Measurements from ENCODE around the gene OBSCN.

The OBSCN gene

GRCh38 chr1:228205526-228206436 lies 2.1 kb upstream of the OBSCN start:
- Histone ChIP-seq H3K4me1 (ENCODE audit: insufficient read depth, low read length) (no peaks in the 10 kb centered on the region), H3K4me3 (ENCODE audit: low read length) (no peak overlapping the region), H3K36me3 (ENCODE audit: insufficient read depth, low read depth, low read length) (no peaks in the 10 kb centered on the region), H3K9me3 (ENCODE audit: insufficient read depth, low read depth, low read length) (no peaks in the 10 kb centered on the region), H3K27ac (ENCODE audit: low read length) (no peak overlapping the region), H3K9ac (ENCODE audit: low read depth, low read length) (no peak overlapping the region), H3K27me3 (ENCODE audit: insufficient read depth, low read length) (peaks cover 35% of the 10 kb centered on the region)

DNA sequence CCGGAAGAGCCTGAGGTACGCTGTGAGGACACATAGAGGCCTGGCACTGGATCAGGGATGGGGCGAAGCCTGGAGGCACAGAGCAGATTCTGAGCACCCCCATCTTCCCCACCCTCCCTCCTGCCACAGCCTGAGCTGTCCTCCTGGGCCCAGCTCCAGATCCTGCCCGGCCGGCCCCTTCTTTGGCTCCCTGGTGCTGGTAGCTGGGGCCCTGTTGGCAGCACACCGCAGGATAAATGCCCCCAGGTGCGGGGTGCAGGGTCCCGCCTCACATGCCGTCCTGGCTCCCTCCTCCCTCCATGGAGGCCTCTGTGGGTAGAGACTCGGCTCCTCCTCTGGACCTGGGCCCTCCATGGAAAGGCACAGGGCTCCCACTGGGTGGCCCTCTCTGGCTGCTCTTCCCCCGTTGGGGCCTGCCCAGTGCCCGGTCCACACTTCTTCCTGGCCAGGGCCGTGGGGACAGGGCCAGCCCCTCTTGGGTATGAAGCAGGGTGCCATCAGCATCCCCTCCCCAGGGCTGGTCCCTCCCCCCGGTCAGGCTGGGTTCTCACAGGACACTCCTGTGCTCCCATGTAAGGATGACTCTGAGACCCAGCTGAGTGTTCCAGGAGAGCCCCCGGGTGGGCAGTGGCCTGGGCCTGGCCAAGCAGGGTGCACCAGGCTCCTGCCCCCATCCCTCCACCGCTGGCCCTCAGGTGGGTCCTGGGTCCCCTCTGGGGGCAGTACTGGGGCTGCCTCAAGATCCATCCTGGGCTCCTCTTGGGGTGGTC lies 1.1 kb upstream of the OBSCN start:
- H3K36me3 ChIP-seq (ENCODE audit: insufficient read depth, low read depth, low read length), result no peaks in the 10 kb centered on the region
- no peaks in the 10 kb centered on the region for H3K4me1 ChIP-seq (ENCODE audit: insufficient read depth, low read length)
- no peak overlapping the region for H3K27ac ChIP-seq (ENCODE audit: low read length)
- peaks cover 35% of the 10 kb centered on the region for H3K27me3 ChIP-seq (ENCODE audit: insufficient read depth, low read length)
- no peak overlapping the region for H3K9ac ChIP-seq (ENCODE audit: low read depth, low read length)
- no peak overlapping the region for H3K4me3 ChIP-seq (ENCODE audit: low read length)
- H3K9me3 ChIP-seq (ENCODE audit: insufficient read depth, low read depth, low read length), result no peaks in the 10 kb centered on the region

DNA sequence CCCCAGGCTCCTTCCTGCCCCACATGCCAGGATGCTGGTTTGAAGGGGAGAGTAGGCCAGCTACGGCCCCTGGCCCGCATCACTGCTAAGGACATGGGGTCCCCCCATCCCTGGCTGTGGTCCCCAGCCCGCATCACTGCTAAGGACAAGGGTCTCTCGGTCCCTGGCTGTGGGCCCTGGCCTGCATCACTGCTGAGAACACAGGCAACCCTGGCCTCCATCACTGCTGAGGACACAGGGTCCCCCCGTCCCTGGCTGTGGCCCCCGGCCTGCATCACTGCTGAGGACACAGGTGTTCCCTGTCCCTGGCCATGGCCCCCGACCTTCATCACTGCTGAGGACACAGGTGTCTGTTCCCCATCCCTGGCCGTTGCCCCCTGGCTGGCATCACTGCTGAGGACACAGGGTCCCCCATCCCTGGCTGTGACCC lies 448 bp upstream of the OBSCN start:
- Histone ChIP-seq H3K4me3 (ENCODE audit: low read length) (no peak overlapping the region), H3K27me3 (ENCODE audit: insufficient read depth, low read length) (peaks cover 35% of the 10 kb centered on the region), H3K9me3 (ENCODE audit: insufficient read depth, low read depth, low read length) (no peaks in the 10 kb centered on the region), H3K9ac (ENCODE audit: low read depth, low read length) (no peak overlapping the region), H3K36me3 (ENCODE audit: insufficient read depth, low read depth, low read length) (no peaks in the 10 kb centered on the region), H3K27ac (ENCODE audit: low read length) (no peak overlapping the region), H3K4me1 (ENCODE audit: insufficient read depth, low read length) (no peaks in the 10 kb centered on the region)

GRCh38 chr1:228208831-228209551 lies 1.1 kb downstream of the OBSCN start:
- H3K9ac ChIP-seq (ENCODE audit: low read depth, low read length), result no peak overlapping the region

GRCh38 chr1:228209657-228210056 lies 1.8 kb downstream of the OBSCN start:
- no peaks in the 10 kb centered on the region for H3K9me3 ChIP-seq (ENCODE audit: insufficient read depth, low read depth, low read length)
- 0 out of 2 replicates have a peak, but pooled peaks cover 1% of the 10 kb centered on the region for H3K36me3 ChIP-seq (ENCODE audit: insufficient read depth, low read depth, low read length)
- H3K4me3 ChIP-seq (ENCODE audit: low read length), result no peak overlapping the region
- H3K27me3 ChIP-seq (ENCODE audit: insufficient read depth, low read length), result peaks cover 19% of the 10 kb centered on the region; the same call in 1 of the 2 replicates
- no peaks in the 10 kb centered on the region; the same call in 1 of the 2 replicates for H3K4me1 ChIP-seq (ENCODE audit: insufficient read depth, low read length)
- no peak overlapping the region for H3K9ac ChIP-seq (ENCODE audit: low read depth, low read length)
- no peak overlapping the region for H3K27ac ChIP-seq (ENCODE audit: low read length)

More at GRCh38 chr1:228208831-228209551, 1.1 kb downstream of the OBSCN start:
- Histone ChIP-seq H3K36me3 (ENCODE audit: insufficient read depth, low read depth, low read length) (no peaks in the 10 kb centered on the region), H3K27ac (ENCODE audit: low read length) (no peak overlapping the region), H3K9me3 (ENCODE audit: insufficient read depth, low read depth, low read length) (no peaks in the 10 kb centered on the region), H3K27me3 (ENCODE audit: insufficient read depth, low read length) (peaks cover 26% of the 10 kb centered on the region), H3K4me1 (ENCODE audit: insufficient read depth, low read length) (no peaks in the 10 kb centered on the region), H3K4me3 (ENCODE audit: low read length) (no peak overlapping the region)

GRCh38 chr1:228210076-228210651 lies 2.3 kb downstream of the OBSCN start:
- no peak overlapping the region for H3K9ac ChIP-seq (ENCODE audit: low read depth, low read length)
- peaks cover 14% of the 10 kb centered on the region; the same call in 1 of the 2 replicates for H3K27me3 ChIP-seq (ENCODE audit: insufficient read depth, low read length)
- no peaks in the 10 kb centered on the region for H3K9me3 ChIP-seq (ENCODE audit: insufficient read depth, low read depth, low read length)
- no peaks in the 10 kb centered on the region; the same call in 1 of the 2 replicates for H3K4me1 ChIP-seq (ENCODE audit: insufficient read depth, low read length)
- H3K36me3 ChIP-seq (ENCODE audit: insufficient read depth, low read depth, low read length), result 0 out of 2 replicates have a peak, but pooled peaks cover 5% of the 10 kb centered on the region
- H3K4me3 ChIP-seq (ENCODE audit: low read length), result no peak overlapping the region
- no peak overlapping the region for H3K27ac ChIP-seq (ENCODE audit: low read length)

DNA sequence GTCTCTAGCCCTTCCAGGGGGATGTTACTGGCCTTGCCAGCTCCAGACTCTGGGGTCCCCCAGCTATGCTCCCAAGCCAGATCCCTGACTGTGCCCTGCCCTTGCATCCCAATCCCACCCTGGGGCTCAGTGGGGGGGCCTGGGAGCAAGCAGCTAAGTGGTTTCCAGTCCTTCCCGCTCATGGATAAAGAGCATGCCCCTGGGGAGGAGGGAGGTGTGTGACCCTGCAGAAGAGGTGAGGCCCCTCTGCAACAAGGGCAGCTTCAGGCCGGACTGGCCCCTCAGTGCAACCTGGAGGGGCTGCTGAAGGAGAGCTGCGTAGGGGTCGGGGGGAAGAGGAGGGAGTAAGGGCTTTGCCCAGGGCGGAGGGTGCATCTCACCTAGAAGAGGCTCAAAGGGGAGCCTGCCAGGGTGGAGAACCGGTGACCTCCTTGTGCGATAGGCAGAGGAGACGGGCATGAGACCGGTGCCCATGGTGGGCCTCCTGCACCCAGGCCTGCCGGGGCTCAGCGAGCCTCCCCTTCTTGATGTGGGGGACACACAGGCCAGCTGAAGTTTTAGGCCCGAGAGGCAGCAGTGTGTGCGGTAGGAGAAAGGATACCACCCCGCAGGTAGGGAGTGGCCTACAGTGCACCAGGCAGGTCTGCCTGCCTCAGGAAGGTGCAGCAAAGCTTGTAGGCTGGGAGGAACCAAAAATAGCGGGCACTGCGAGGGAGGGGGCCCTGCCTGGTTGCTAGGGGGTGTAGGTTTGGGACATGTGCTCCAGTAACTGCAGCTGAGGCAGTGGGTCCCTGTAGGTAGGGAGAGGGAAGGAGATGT lies 3.1 kb downstream of the OBSCN start:
- Histone ChIP-seq H3K27ac (ENCODE audit: low read length) (no peak overlapping the region), H3K36me3 (ENCODE audit: insufficient read depth, low read depth, low read length) (peaks cover 13% of the 10 kb centered on the region; the same call in 1 of the 2 replicates), H3K9me3 (ENCODE audit: insufficient read depth, low read depth, low read length) (no peaks in the 10 kb centered on the region), H3K9ac (ENCODE audit: low read depth, low read length) (no peak overlapping the region), H3K4me1 (ENCODE audit: insufficient read depth, low read length) (no peaks in the 10 kb centered on the region; the same call in 1 of the 2 replicates), H3K27me3 (ENCODE audit: insufficient read depth, low read length) (peaks cover 6% of the 10 kb centered on the region; the same call in 1 of the 2 replicates), H3K4me3 (ENCODE audit: low read length) (no peak overlapping the region)

GRCh38 chr1:228211531-228212414 lies 3.9 kb downstream of the OBSCN start:
- Histone ChIP-seq H3K4me3 (ENCODE audit: low read length) (no peak overlapping the region), H3K27me3 (ENCODE audit: insufficient read depth, low read length) (no peaks in the 10 kb centered on the region; the same call in 1 of the 2 replicates), H3K9me3 (ENCODE audit: insufficient read depth, low read depth, low read length) (no peaks in the 10 kb centered on the region), H3K36me3 (ENCODE audit: insufficient read depth, low read depth, low read length) (peaks cover 19% of the 10 kb centered on the region; the same call in 1 of the 2 replicates), H3K27ac (ENCODE audit: low read length) (no peak overlapping the region), H3K9ac (ENCODE audit: low read depth, low read length) (no peak overlapping the region), H3K4me1 (ENCODE audit: insufficient read depth, low read length) (no peaks in the 10 kb centered on the region; the same call in 1 of the 2 replicates)

- H3K9ac ChIP-seq (ENCODE audit: low read depth, low read length), result no peak overlapping the region
- H3K27me3 ChIP-seq (ENCODE audit: insufficient read depth, low read length), result no peaks in the 10 kb centered on the region
- peaks cover 26% of the 10 kb centered on the region for H3K36me3 ChIP-seq (ENCODE audit: insufficient read depth, low read depth, low read length)
- H3K27ac ChIP-seq (ENCODE audit: low read length), result no peak overlapping the region
- H3K4me1 ChIP-seq (ENCODE audit: insufficient read depth, low read length), result no peaks in the 10 kb centered on the region; the same call in 1 of the 2 replicates
- H3K9me3 ChIP-seq (ENCODE audit: insufficient read depth, low read depth, low read length), result no peaks in the 10 kb centered on the region
- peak overlapping the region; percentile 63 for H3K4me3 ChIP-seq (ENCODE audit: low read length)
Observed at GRCh38 chr1:228212415-228212965, 4.6 kb downstream of the OBSCN start.
